Heart left ventricle (tissue), 16 donors: ENCODE results near the gene MS4A12. TPM values are rescaled to one million over a fixed set of nuclear protein-coding genes. Genes with fewer than 3 reads are reported as not detected.

ENCODE experiments used
- ATAC-seq, 4 donors: fragments of 200-7000 bp; cut with Tn5 transposase; one replicate each; pipeline ENCODE4 v1.9.1; 2020 to 2022; ENCODE audit warnings: moderate library complexity in 4 of 4, mild to moderate bottlenecking in 3 of 4, moderate number of reproducible peaks in 1 of 4
- DNase-seq, 5 donors: peaks; one replicate each; pipeline ENCODE4 v3.0.0-alpha.2; 2020
- H3K27ac ChIP-seq, 12 donors: fragments of 200-600 bp; sonication (generic) in 4 of 12; one replicate each; pipeline versions ENCODE4 v1.5.0 to v1.8.0; 2016 to 2022; ENCODE audit warnings: mild to moderate bottlenecking in 2 of 12
- H3K27me3 ChIP-seq, 9 donors: fragments of 200-600 bp; sonication (generic) in 2 of 9; one replicate each; pipeline versions ENCODE4 v1.5.1 to v1.8.0; 2016 to 2022; ENCODE audit warnings: mild to moderate bottlenecking in 3 of 9
- H3K36me3 ChIP-seq, 9 donors: fragments of 200-600 bp; sonication (generic) in 2 of 9; one replicate each; pipeline versions ENCODE4 v1.5.0 to v1.8.0; 2018 to 2022; ENCODE audit warnings: mild to moderate bottlenecking in 2 of 9
- H3K4me1 ChIP-seq, 12 donors: fragments of 200-600 bp; sonication (generic) in 4 of 12; one replicate each; pipeline versions ENCODE4 v1.5.0 to v1.8.0; 2016 to 2022; ENCODE audit warnings: mild to moderate bottlenecking in 3 of 12
- H3K4me3 ChIP-seq, 12 donors: fragments of 200-600 bp; sonication (generic) in 4 of 12; one replicate each; pipeline versions ENCODE4 v1.5.0 to v1.8.0; 2017 to 2022; ENCODE audit warnings: mild to moderate bottlenecking in 9 of 12, moderate library complexity in 4 of 12
- H3K9me3 ChIP-seq, 12 donors: fragments of 200-600 bp; sonication (generic) in 4 of 12; one replicate each; pipeline versions ENCODE4 v1.5.0 to v1.8.0; 2016 to 2022; ENCODE audit warnings: mild to moderate bottlenecking in 1 of 12
- CTCF ChIP-seq, 12 donors: fragments of 200-600 bp; sonication (generic) in 4 of 12; IDR thresholded peaks; one replicate each; pipeline versions ENCODE4 v1.5.0 to v1.8.0; 2018 to 2022; ENCODE audit warnings: antibody characterized with exemption in 12 of 12, mild to moderate bottlenecking in 5 of 12
- POLR2A ChIP-seq, 2 donors: fragments of 450-650 bp; IDR thresholded peaks; one replicate each; pipeline ENCODE4 v1.6.1; 2017; ENCODE audit warnings: antibody characterized with exemption in 2 of 2, mild to moderate bottlenecking in 2 of 2, moderate library complexity in 2 of 2
- WGBS, 4 donors: extraction: QIAGEN DNeasy Blood & Tissue Kit in 2 of 4; methylation state at CpG; one replicate each; pipeline versions ENCODE4 v1.1.5 to v1.1.7; 2013 to 2018; 5-methylcytosine and 5-hydroxymethylcytosine counted together
- intact Hi-C, 10 donors: fragments of 100-400 bp; cut with DNase I; formaldehyde crosslinking; loops; one replicate each; pipeline versions ENCODE4 v1.11.1 to v1.14.2; 2022
- polyA plus RNA-seq, 2 donors: library from polyadenylated mRNA; stranded (reverse); fragments of 200-250 nt; gene quantifications; one replicate each; pipeline ENCODE4 v1.2.3, GENCODE V29; 2013
- total RNA-seq, 9 donors: library from RNA; depleted of rRNA in 2 of 9; stranded (reverse); fragments of >200 nt in 2 of 9; fragmentation: NEBNext Ultra II Directional in 3 of 9; extraction: Animal tissue kit (Norgen Biotek cat#: 25700) in 3 of 9; gene quantifications; one replicate each; pipeline versions ENCODE4 v1.1.0 to v1.2.4, GENCODE V29; 2016 to 2023
- donor health status: ischemic (EF 13 %, LVEDD 7.1; RV severe dilation, severe dysfunction).
- donor health status: healthy with polysubstance abuse.
- donor health status: DM: no; HTN: yes; CAD: no.
- donor health status: DM: no; HTN: no; CAD: no.
- donor health status: ischemic (EF 25% LVEDD 6.9; RV normal size, moderate dysfunction).
- donor health status: ischemic (EF 25% LVEDD 5.7; RV mildly dilated, moderate dysfunction).
- donor health status: healthy.
- donor health status: DM: yes; HTN: yes; CAD: no.
- donor health status: ischemic (EF 35%, LVEDD 5.7; RV mildly dilated, moderate dysfunction).
- donor health status: nonischemic (EF 11% LVEDD 7.7; RV severe dilation, severe dysfunction).
- donor health status: DM: yes; HTN: yes; CAD: no.
- donor health status: PGD.
- donor health status: ischemic (EF 29% LVEDD 5.4; RV normal size, mild dysfunction).
- donor health status: nonischemic (EF 23%, LVEDD 6.1; RV moderate dilation, normal function).

The MS4A12 gene
- total and polyA plus RNA-seq, 11 donors = not detected

DNA sequence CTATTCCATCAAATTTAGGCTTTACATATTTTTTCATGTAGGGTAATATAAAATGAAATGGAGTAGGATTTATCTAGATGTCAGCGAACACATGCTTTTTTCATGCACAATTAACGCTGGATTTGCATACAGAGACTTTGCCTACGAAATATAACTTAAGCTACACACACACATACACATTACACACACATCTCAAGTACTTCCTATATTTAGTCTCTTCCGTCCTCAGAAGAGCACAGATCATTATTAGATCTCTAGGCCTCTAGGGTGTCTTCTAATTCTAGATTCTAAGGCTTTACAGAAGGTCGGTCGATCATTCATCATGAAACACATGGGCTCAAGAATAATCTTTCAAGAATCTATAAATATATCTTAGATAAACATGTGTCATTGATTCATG is 18.8 kb downstream of the MS4A12 start:
- H3K36me3 ChIP-seq = no peaks in the 10 kb centered on the region
- WGBS, 4 donors = 53 to 61% (median 60%) methylated on average over 6 of the region's 6 CpGs
- intact Hi-C loops = no loop called here
- no peak overlapping the region for H3K4me3 ChIP-seq
- no peaks in the 10 kb centered on the region for H3K27me3 ChIP-seq
- H3K9me3 ChIP-seq = no peaks in the 10 kb centered on the region
- DNase-seq (no peak), ATAC-seq (no peak)
- H3K27ac ChIP-seq = no peak overlapping the region
- no peaks in the 10 kb centered on the region for H3K4me1 ChIP-seq
- TF ChIP-seq CTCF (IDR thresholded peaks at IDR 0.05) (no peak), POLR2A (IDR thresholded peaks at IDR 0.05) (no peak)

DNA sequence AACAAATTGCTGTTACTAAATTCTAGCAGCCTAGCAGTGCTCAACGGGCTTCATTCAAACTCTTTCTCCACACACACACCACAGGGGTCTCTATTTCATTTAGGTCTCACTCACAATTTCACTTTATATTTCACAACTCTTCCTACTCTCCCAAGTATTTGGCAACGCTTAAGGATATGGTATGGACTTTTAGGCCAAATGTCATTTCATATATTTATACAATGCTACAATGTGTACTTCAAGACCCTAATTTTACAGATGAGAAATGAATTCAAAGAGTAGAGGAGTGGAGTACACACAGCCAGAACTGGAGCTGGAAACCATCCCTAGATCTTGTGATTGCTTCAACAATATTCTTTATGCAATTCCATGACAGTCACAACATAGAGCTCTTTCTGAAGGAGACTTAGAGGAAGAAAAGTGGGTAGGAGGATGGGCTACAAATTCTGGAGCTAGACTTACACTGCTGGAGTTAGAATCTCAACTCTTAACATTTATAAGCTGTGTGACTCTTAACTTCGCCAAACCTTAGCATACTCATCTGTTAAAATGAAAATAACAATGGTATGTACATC is 20.2 kb downstream of the MS4A12 start:
- Histone ChIP-seq H3K27me3 (no peaks in the 10 kb centered on the region), H3K4me3 (no peak overlapping the region), H3K27ac (no peak overlapping the region), H3K36me3 (no peaks in the 10 kb centered on the region), H3K9me3 (no peaks in the 10 kb centered on the region), H3K4me1 (no peaks in the 10 kb centered on the region)
- intact Hi-C loops = no loop called here
- WGBS, 4 donors = 67 to 72% (median 69%) methylated on average over 3 of the region's 3 CpGs
- ATAC-seq (no peak), DNase-seq (no peak)
- TF ChIP-seq CTCF (IDR thresholded peaks at IDR 0.05) = no peak
- no peak for TF ChIP-seq POLR2A (IDR thresholded peaks at IDR 0.05)

- H3K27me3 ChIP-seq = no peaks in the 10 kb centered on the region
- no peak overlapping the region for H3K27ac ChIP-seq
- no peaks in the 10 kb centered on the region for H3K36me3 ChIP-seq
- H3K9me3 ChIP-seq = no peaks in the 10 kb centered on the region
- ATAC-seq (no peak), DNase-seq (no peak)
- 62 to 69% (median 66%) methylated on average over 2 of the region's 2 CpGs for WGBS, 4 donors
- H3K4me3 ChIP-seq = no peak overlapping the region
- H3K4me1 ChIP-seq = no peaks in the 10 kb centered on the region
- TF ChIP-seq CTCF (IDR thresholded peaks at IDR 0.05) (no peak), POLR2A (IDR thresholded peaks at IDR 0.05) (no peak)
- intact Hi-C loops = no loop called here
Measured at GRCh38 chr11:60513496-60514460, 21.2 kb downstream of the MS4A12 start.

- ATAC-seq (no peak), DNase-seq (peak in 1 of 5 donors; percentile 49)
- H3K27ac ChIP-seq = no peak within 1 kb of the TSS
- intact Hi-C loops = no loop called here
- H3K9me3 ChIP-seq = no peaks in the 10 kb centered on the region
- 90 to 94% (median 93%) methylated on average over 25 to 29 of the region's 29 CpGs for WGBS, 4 donors
- no peaks in the 10 kb centered on the region for H3K27me3 ChIP-seq
- H3K36me3 ChIP-seq = no peaks in the 10 kb centered on the region
- no peaks in the 10 kb centered on the region for H3K4me1 ChIP-seq
- H3K4me3 ChIP-seq = no peak within 1 kb of the TSS
- no peak for TF ChIP-seq POLR2A (IDR thresholded peaks at IDR 0.05)
- no peak for TF ChIP-seq CTCF (IDR thresholded peaks at IDR 0.05)
Measured at GRCh38 chr11:60515144-60515855, 22.7 kb downstream of the MS4A12 start, which contains the start of gene MS4A13. Gene MS4A13, plus strand, starts transcription at chr11:60515392. Its CDS starts 2,692 bp downstream, at chr11:60518084.
